PC-3 (cell line): ENCODE data around the gene OR7C1.

Source experiments
- EZH2 ChIP-seq: fragments of 300-600 bp; sonication (generic); IDR thresholded peaks from one replicate; pipeline ENCODE4 v1.6.1; 2017; ENCODE audit warnings: antibody characterized with exemption, mild to moderate bottlenecking, low read length; ENCODE audit not compliant: unreplicated experiment
- TF ChIP-seq, protein P1 (sequence below): fragments of 300-600 bp; sonication (generic); conservative IDR thresholded peaks from 2 replicates; pipeline ENCODE4 v1.5.1; 2017; ENCODE audit warnings: antibody characterized with exemption, low read depth, mild to moderate bottlenecking, low read length

DNA sequence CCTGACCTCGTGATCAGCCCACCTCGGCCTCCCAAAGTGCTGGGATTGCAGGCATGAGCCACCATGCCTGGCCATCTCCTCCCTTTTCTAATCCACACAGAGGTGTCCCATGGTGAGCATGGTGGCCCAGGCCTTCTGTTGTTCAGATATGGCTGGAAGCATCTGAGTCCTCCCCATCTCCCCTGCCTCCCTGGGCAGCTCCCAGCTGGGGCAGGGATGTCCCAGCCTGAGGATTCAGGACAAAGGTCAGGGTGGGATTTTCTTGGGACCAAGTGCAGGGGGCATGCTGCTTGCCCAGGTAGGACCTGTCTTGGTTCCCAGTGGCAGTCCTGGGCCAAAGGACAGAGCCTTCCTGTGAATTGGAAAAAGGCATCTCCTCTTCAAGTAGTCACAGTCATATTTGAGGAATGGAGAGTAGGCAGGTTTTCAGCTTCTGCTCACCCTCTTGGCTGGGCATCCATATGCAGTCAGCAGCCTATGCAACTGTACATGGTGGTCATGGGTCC, 67.5 kb downstream of the OR7C1 start:
- TF ChIP-seq, protein P1, sequence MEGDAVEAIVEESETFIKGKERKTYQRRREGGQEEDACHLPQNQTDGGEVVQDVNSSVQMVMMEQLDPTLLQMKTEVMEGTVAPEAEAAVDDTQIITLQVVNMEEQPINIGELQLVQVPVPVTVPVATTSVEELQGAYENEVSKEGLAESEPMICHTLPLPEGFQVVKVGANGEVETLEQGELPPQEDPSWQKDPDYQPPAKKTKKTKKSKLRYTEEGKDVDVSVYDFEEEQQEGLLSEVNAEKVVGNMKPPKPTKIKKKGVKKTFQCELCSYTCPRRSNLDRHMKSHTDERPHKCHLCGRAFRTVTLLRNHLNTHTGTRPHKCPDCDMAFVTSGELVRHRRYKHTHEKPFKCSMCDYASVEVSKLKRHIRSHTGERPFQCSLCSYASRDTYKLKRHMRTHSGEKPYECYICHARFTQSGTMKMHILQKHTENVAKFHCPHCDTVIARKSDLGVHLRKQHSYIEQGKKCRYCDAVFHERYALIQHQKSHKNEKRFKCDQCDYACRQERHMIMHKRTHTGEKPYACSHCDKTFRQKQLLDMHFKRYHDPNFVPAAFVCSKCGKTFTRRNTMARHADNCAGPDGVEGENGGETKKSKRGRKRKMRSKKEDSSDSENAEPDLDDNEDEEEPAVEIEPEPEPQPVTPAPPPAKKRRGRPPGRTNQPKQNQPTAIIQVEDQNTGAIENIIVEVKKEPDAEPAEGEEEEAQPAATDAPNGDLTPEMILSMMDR: no peak
- no peak for TF ChIP-seq EZH2
